Head of caudate nucleus (tissue), 42 donors: ENCODE results near the gene EXOSC3.
"Not testable (repeated sequence)": the region's sequence is repeated elsewhere in the genome, so short reads cannot be mapped to it uniquely, and the experiment has no call there.

Experiments
- DNase-seq, 42 donors: peaks; one replicate each; pipeline versions ENCODE4 v3.0.0 to v3.0.0-alpha.2; 2020 to 2021; ENCODE audit warnings: mixed read lengths in 7 of 42
- intact Hi-C: fragments of 100-400 bp; cut with DNase I; formaldehyde crosslinking; loops from one replicate; pipeline ENCODE4 v1.15.0; 2022

EXOSC3 gene

GRCh38 chr9:37784616-37785483 lies at the start of gene EXOSC3:
Gene EXOSC3, minus strand, starts transcription at chr9:37785064. Its CDS starts 20 bp downstream, at chr9:37785044.
- intact Hi-C loops: loop anchor here (1.0 to 10.0 kb wide), 2 partner anchors 15 to 190 kb away; partner anchors contain the start of genes DCAF10 and TOMM5

GRCh38 chr9:37827483-37828165 lies 42.8 kb upstream of the EXOSC3 start:
- intact Hi-C loops: no loop called here
- no peak for DNase-seq

More at GRCh38 chr9:37784616-37785483, at the start of gene EXOSC3:
- peak; percentile 85 to 97 (median 92) for DNase-seq

- DNase-seq, intact Hi-C loops: not testable (repeated sequence)
Measured at GRCh38 chr9:37825174-37825573, 40.3 kb upstream of the EXOSC3 start.

- intact Hi-C loops: no loop called here
- DNase-seq: no peak
Measured at GRCh38 chr9:37820142-37820541, 35.3 kb upstream of the EXOSC3 start.

- intact Hi-C loops: no loop called here
Measured at GRCh38 chr9:37818849-37819248, 34.0 kb upstream of the EXOSC3 start.

GRCh38 chr9:37812773-37813379 lies 28.0 kb upstream of the EXOSC3 start:
- intact Hi-C loops: no loop called here
- DNase-seq: no peak

More at GRCh38 chr9:37818849-37819248, 34.0 kb upstream of the EXOSC3 start:
- no peak for DNase-seq

GRCh38 chr9:37811906-37812476 lies 27.1 kb upstream of the EXOSC3 start:
- intact Hi-C loops: no loop called here
- DNase-seq: no peak

GRCh38 chr9:37809676-37810075 lies 24.8 kb upstream of the EXOSC3 start:
- intact Hi-C loops: loop anchor here (10.0 kb wide), 1 partner anchor 55 kb away; the partner anchor contains the start of gene TRMT10B
- not testable (repeated sequence) for DNase-seq

- intact Hi-C loops: loop anchor here (10.0 kb wide), 1 partner anchor 51 kb away; the partner anchor contains the start of gene TRMT10B
- DNase-seq: no peak
Measured at GRCh38 chr9:37806271-37806670, 21.4 kb upstream of the EXOSC3 start.

GRCh38 chr9:37801959-37802711 lies 17.3 kb upstream of the EXOSC3 start:
- intact Hi-C loops: loop anchor here (10.0 kb wide), 1 partner anchor 47 kb away; the partner anchor contains the start of gene TRMT10B

GRCh38 chr9:37801287-37801850 lies 16.5 kb upstream of the EXOSC3 start:
- DNase-seq: peak in 22 of 42 donors; percentile 7 to 52 (median 26)
- intact Hi-C loops: loop anchor here (10.0 kb wide), 1 partner anchor 47 kb away; the partner anchor contains the start of gene TRMT10B

More at GRCh38 chr9:37801959-37802711, 17.3 kb upstream of the EXOSC3 start:
- no peak for DNase-seq

- DNase-seq: peak; percentile 64 to 96 (median 90)
- intact Hi-C loops: loop anchor here (1.0 to 10.0 kb wide), 2 partner anchors 15 to 46 kb away; partner anchors contain the start of genes EXOSC3 and TRMT10B
Measured at GRCh38 chr9:37800631-37801286, 15.9 kb upstream of the EXOSC3 start, which contains the start of gene DCAF10. Gene DCAF10, plus strand, starts transcription at chr9:37800797. Its CDS starts 70 bp downstream, at chr9:37800867.

GRCh38 chr9:37798677-37799076 lies 13.8 kb upstream of the EXOSC3 start:
- intact Hi-C loops: no loop called here
- no peak for DNase-seq

- no peak for DNase-seq
- intact Hi-C loops: no loop called here
Measured at GRCh38 chr9:37796232-37796631, 11.4 kb upstream of the EXOSC3 start.

GRCh38 chr9:37792122-37792521 lies 7.3 kb upstream of the EXOSC3 start:
- intact Hi-C loops: no loop called here
- DNase-seq: no peak

- no peak for DNase-seq
- intact Hi-C loops: no loop called here
Measured at GRCh38 chr9:37790096-37790495, 5.2 kb upstream of the EXOSC3 start.

GRCh38 chr9:37788332-37788731 lies 3.5 kb upstream of the EXOSC3 start:
- no peak for DNase-seq
- intact Hi-C loops: loop anchor here (10.0 kb wide), 1 partner anchor 194 kb away; the partner anchor contains the start of gene TOMM5
